ENCODE results near the gene JAK1. TPM values are rescaled to one million over a fixed set of nuclear protein-coding genes. Genes with fewer than 3 reads are reported as not detected.

JAK1 gene
- total RNA-seq, 1 donor from 2014 or later = 187 TPM

- DNase-seq (ENCODE audit: low spot score) = no peak
Observed at GRCh38 chr1:64980745-64981600, 14.6 kb upstream of the JAK1 start.

GRCh38 chr1:64979358-64979757, 13.0 kb upstream of the JAK1 start:
- DNase-seq (ENCODE audit: low spot score) = no peak

- no peak for DNase-seq (ENCODE audit: low spot score)
Observed at GRCh38 chr1:64976361-64976760, 10.0 kb upstream of the JAK1 start.

GRCh38 chr1:64975740-64976139, 9.4 kb upstream of the JAK1 start:
- no peak for DNase-seq (ENCODE audit: low spot score)

- no peak for DNase-seq (ENCODE audit: low spot score)
Observed at GRCh38 chr1:64975127-64975526, 8.8 kb upstream of the JAK1 start.

GRCh38 chr1:64974288-64974825, 8.0 kb upstream of the JAK1 start:
- no peak for DNase-seq (ENCODE audit: low spot score)

- DNase-seq (ENCODE audit: low spot score) = no peak
Observed at GRCh38 chr1:64973061-64973647, 6.8 kb upstream of the JAK1 start.

GRCh38 chr1:64969305-64970046, 3.1 kb upstream of the JAK1 start:
- no peak for DNase-seq (ENCODE audit: low spot score)

GRCh38 chr1:64967381-64967780, 1.0 kb upstream of the JAK1 start:
- no peak for DNase-seq (ENCODE audit: low spot score)

- DNase-seq (ENCODE audit: low spot score) = no peak
Observed at GRCh38 chr1:64965366-64966157, 787 bp downstream of the JAK1 start.

GRCh38 chr1:64963466-64963865, 2.9 kb downstream of the JAK1 start:
- DNase-seq (ENCODE audit: low spot score) = no peak

GRCh38 chr1:64962441-64962840, 3.9 kb downstream of the JAK1 start:
- no peak for DNase-seq (ENCODE audit: low spot score)

- DNase-seq (ENCODE audit: low spot score) = no peak
Observed at GRCh38 chr1:64961923-64962322, 4.4 kb downstream of the JAK1 start.

- DNase-seq (ENCODE audit: low spot score) = no peak
Observed at GRCh38 chr1:64960731-64961130, 5.6 kb downstream of the JAK1 start.

- no peak for DNase-seq (ENCODE audit: low spot score)
Observed at GRCh38 chr1:64959986-64960385, 6.4 kb downstream of the JAK1 start.

- DNase-seq (ENCODE audit: low spot score) = no peak
Observed at GRCh38 chr1:64956733-64957441, 9.5 kb downstream of the JAK1 start.

- no peak for DNase-seq (ENCODE audit: low spot score)
Observed at GRCh38 chr1:64956010-64956640, 10.2 kb downstream of the JAK1 start.

GRCh38 chr1:64955097-64956009, 11.0 kb downstream of the JAK1 start:
- no peak for DNase-seq (ENCODE audit: low spot score)

- DNase-seq (ENCODE audit: low spot score) = no peak
Observed at GRCh38 chr1:64953241-64953640, 13.1 kb downstream of the JAK1 start.
